ENCODE results near the gene SMO.

Gene SMO

DNA sequence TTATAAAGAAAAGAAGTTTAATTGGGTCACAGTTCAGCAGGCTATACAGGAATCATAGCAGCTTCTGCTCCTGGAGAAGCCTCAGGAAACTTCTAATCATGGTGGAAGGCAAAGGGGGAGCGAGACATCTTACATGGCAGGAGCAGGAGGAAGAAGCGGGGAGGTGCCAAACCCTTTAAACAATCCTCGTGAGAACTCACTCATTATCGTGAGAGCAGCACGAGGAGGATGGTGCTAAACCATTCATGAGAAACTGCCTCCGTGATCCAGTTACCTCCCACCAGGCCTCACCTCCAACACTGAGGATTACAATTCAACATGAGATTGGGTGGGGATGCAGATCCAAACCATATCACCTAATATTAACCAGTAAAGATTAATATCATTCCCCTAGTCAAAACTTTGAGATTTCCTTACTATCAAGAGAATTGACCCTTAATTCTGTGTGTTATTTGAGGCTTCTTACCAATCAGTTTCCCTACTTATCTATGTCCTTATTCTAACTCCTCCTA is 1.6 kb upstream of the SMO start:
- no peak overlapping the region for H3K4me3 ChIP-seq (ENCODE audit: low read length in 2 of 2)

DNA sequence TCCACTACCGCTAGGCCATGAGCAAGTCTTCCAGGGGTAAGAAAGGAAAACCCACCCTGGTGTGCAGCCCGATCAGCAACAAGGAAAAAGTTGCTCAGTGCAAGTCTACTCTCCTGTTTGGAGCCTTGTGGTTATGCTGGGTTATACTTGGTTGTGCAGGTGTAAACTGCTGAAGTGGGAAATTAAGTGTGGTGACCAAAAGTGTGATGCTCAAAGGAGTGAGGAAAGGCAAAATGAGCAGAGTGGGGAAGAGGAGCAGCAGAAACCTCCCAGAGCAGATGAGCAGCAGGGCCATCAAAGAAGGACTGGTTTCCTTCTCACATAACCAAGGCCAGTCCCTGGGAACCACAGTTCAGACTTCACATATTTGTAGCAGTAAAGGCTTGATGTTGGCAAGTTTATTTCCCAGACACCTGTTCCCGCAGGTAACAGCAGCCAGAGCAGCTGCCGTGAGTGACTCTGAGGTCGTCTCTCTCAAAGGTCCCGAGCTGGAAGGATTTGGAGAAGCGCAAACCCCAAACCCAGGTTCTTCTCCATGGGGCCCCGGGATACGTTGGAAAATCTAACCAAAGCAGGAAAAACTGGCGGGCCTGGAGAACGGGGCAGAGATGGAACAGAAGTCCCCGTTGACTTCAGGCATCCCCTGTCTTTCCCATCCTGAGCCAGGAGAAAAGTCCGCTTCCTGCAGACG is 607 bp upstream of the SMO start:
- Histone ChIP-seq H2BK120ac (ENCODE audit: low read depth, low read length) (no peak overlapping the region), H3K27ac (replicated peaks; ENCODE audit: low read length) (peak overlapping the region; percentile 76), H3K4ac (ENCODE audit: low read length) (no peak overlapping the region), H4K8ac (ENCODE audit: low read depth, low read length) (no peak overlapping the region), H2AK5ac (ENCODE audit: low read depth, low read length) (no peak overlapping the region), H3K14ac (ENCODE audit: low read length) (no peak overlapping the region), H2AFZ (ENCODE audit: low read length) (peak overlapping the region; percentile 87), H2BK5ac (ENCODE audit: low read length) (no peak overlapping the region), H3K36me3 (replicated peaks in 1 of 2; ENCODE audit: control insufficient read depth in 2 of 2, insufficient read depth in 2 of 2, low read length in 2 of 2) (peaks cover 8 to 24% of the 10 kb centered on the region in 2 donors), H3K4me2 (ENCODE audit: insufficient read depth, low read length, poor library complexity, severe bottlenecking) (peak overlapping the region; percentile 56), H2BK12ac (ENCODE audit: low read length) (no peak overlapping the region), H4K91ac (ENCODE audit: low read depth, low read length, poor library complexity) (no peak overlapping the region), H3K79me1 (ENCODE audit: low read depth, low read length) (peaks cover 5% of the 10 kb centered on the region), H3K4me1 (ENCODE audit: control insufficient read depth in 2 of 2, insufficient read depth in 1 of 2, low read depth in 1 of 2, low read length in 2 of 2) (peaks cover 14 to 15% of the 10 kb centered on the region in 2 donors), H3K9me3 (replicated peaks in 1 of 2; ENCODE audit: control insufficient read depth in 2 of 2, insufficient read depth in 1 of 2, low read depth in 1 of 2, low read length in 2 of 2) (peaks cover 0 to 1% of the 10 kb centered on the region in 2 donors), H3K4me3 (ENCODE audit: low read length in 2 of 2) (peak overlapping the region; percentile 61 to 65), H3K27me3 (ENCODE audit: control insufficient read depth in 3 of 3, insufficient read depth in 3 of 3, low read depth in 1 of 3, low read length in 3 of 3) (peaks cover 0 to 8% (median 0%) of the 10 kb centered on the region in 3 experiments), H3K9ac (ENCODE audit: low read depth, low read length, poor library complexity) (peak overlapping the region; percentile 17), H3K18ac (ENCODE audit: low read length) (peak overlapping the region; percentile 68), H2BK15ac (ENCODE audit: low read length) (no peak overlapping the region), H3K23ac (ENCODE audit: low read depth, low read length, poor library complexity) (no peak overlapping the region)
- no peak for DNase-seq (ENCODE audit: low spot score)
- WGBS, 2 donors (ENCODE audit: extremely low coverage in 2 of 2, insufficient read length in 2 of 2, insufficient replicate concordance in 1 of 2) = no CpG with 5 or more reads among the region's 14 CpGs

More for the DNA sequence above, 1.6 kb upstream of the SMO start:
- no CpG with 5 or more reads among the region's 6 CpGs for WGBS, 2 donors (ENCODE audit: extremely low coverage in 2 of 2, insufficient read length in 2 of 2, insufficient replicate concordance in 1 of 2)
- H3K79me1 ChIP-seq (ENCODE audit: low read depth, low read length) = peaks cover 4% of the 10 kb centered on the region
- no peak overlapping the region for H3K27ac ChIP-seq (replicated peaks; ENCODE audit: low read length)
- H2BK5ac ChIP-seq (ENCODE audit: low read length) = no peak overlapping the region
- H2BK12ac ChIP-seq (ENCODE audit: low read length) = no peak overlapping the region
- H2AK5ac ChIP-seq (ENCODE audit: low read depth, low read length) = no peak overlapping the region
- no peak overlapping the region for H2BK15ac ChIP-seq (ENCODE audit: low read length)
- H3K9ac ChIP-seq (ENCODE audit: low read depth, low read length, poor library complexity) = no peak overlapping the region
- H2BK120ac ChIP-seq (ENCODE audit: low read depth, low read length) = no peak overlapping the region
- DNase-seq (ENCODE audit: low spot score) = no peak
- no peak overlapping the region for H3K23ac ChIP-seq (ENCODE audit: low read depth, low read length, poor library complexity)
- H3K4me1 ChIP-seq (ENCODE audit: control insufficient read depth in 2 of 2, insufficient read depth in 1 of 2, low read depth in 1 of 2, low read length in 2 of 2) = peaks cover 13 to 14% of the 10 kb centered on the region in 2 donors
- no peak overlapping the region for H3K4ac ChIP-seq (ENCODE audit: low read length)
- H3K36me3 ChIP-seq (replicated peaks in 1 of 2; ENCODE audit: control insufficient read depth in 2 of 2, insufficient read depth in 2 of 2, low read length in 2 of 2) = peaks cover 0 to 13% of the 10 kb centered on the region in 2 donors
- no peaks in the 10 kb centered on the region for H3K9me3 ChIP-seq (replicated peaks in 1 of 2; ENCODE audit: control insufficient read depth in 2 of 2, insufficient read depth in 1 of 2, low read depth in 1 of 2, low read length in 2 of 2)
- H4K91ac ChIP-seq (ENCODE audit: low read depth, low read length, poor library complexity) = no peak overlapping the region
- no peak overlapping the region for H2AFZ ChIP-seq (ENCODE audit: low read length)
- no peak overlapping the region for H3K14ac ChIP-seq (ENCODE audit: low read length)
- H3K18ac ChIP-seq (ENCODE audit: low read length) = no peak overlapping the region
- no peak overlapping the region for H4K8ac ChIP-seq (ENCODE audit: low read depth, low read length)
- peaks cover 0 to 8% (median 0%) of the 10 kb centered on the region in 3 experiments for H3K27me3 ChIP-seq (ENCODE audit: control insufficient read depth in 3 of 3, insufficient read depth in 3 of 3, low read depth in 1 of 3, low read length in 3 of 3)
- H3K4me2 ChIP-seq (ENCODE audit: insufficient read depth, low read length, poor library complexity, severe bottlenecking) = no peak overlapping the region

DNA sequence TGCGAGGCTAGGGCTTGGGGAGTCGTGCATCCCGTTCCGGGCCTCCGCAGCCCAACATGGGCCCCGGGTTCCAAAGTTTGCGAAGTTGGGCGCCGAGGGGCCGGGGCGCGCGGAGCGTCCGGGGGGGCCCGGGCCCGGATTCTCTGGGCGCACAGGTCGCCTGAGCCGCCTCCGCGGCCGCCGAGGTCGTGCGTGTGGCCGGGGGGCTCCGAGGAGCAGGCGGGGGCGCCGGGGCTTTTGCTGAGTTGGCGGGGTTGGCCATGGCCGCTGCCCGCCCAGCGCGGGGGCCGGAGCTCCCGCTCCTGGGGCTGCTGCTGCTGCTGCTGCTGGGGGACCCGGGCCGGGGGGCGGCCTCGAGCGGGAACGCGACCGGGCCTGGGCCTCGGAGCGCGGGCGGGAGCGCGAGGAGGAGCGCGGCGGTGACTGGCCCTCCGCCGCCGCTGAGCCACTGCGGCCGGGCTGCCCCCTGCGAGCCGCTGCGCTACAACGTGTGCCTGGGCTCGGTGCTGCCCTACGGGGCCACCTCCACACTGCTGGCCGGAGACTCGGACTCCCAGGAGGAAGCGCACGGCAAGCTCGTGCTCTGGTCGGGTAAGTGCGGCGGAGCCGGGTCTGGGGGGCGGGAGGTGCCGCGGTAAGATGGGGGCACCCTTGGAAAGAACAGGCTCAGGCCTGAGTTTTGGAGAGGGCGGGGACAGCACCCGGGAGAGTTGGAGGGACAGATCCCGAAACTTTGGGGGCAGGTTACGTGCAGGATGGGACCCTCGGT is 643 bp downstream of the SMO start:
- H4K8ac ChIP-seq (ENCODE audit: low read depth, low read length) = no peak overlapping the region
- H3K36me3 ChIP-seq (replicated peaks in 1 of 2; ENCODE audit: control insufficient read depth in 2 of 2, insufficient read depth in 2 of 2, low read length in 2 of 2) = peaks cover 10 to 32% of the 10 kb centered on the region in 2 donors
- peak overlapping the region; percentile 23 for H2AK5ac ChIP-seq (ENCODE audit: low read depth, low read length)
- peak overlapping the region; percentile 47 for H2BK15ac ChIP-seq (ENCODE audit: low read length)
- peak overlapping the region; percentile 70 for H3K27ac ChIP-seq (replicated peaks; ENCODE audit: low read length)
- peak overlapping the region; percentile 65 to 98 for H3K4me3 ChIP-seq (ENCODE audit: low read length in 2 of 2)
- H3K9ac ChIP-seq (ENCODE audit: low read depth, low read length, poor library complexity) = peak overlapping the region; percentile 99
- peak overlapping the region; percentile 56 for H3K4me2 ChIP-seq (ENCODE audit: insufficient read depth, low read length, poor library complexity, severe bottlenecking)
- peak overlapping the region; percentile 46 for H3K4ac ChIP-seq (ENCODE audit: low read length)
- no peak for DNase-seq (ENCODE audit: low spot score)
- no peak overlapping the region for H2BK120ac ChIP-seq (ENCODE audit: low read depth, low read length)
- H2BK5ac ChIP-seq (ENCODE audit: low read length) = peak overlapping the region; percentile 78
- H4K91ac ChIP-seq (ENCODE audit: low read depth, low read length, poor library complexity) = peak overlapping the region; percentile 41
- peaks cover 0 to 8% (median 0%) of the 10 kb centered on the region in 3 experiments for H3K27me3 ChIP-seq (ENCODE audit: control insufficient read depth in 3 of 3, insufficient read depth in 3 of 3, low read depth in 1 of 3, low read length in 3 of 3)
- peak overlapping the region; percentile 19 for H2BK12ac ChIP-seq (ENCODE audit: low read length)
- peak overlapping the region; percentile 87 for H2AFZ ChIP-seq (ENCODE audit: low read length)
- peaks cover 0 to 5% of the 10 kb centered on the region in 2 donors for H3K9me3 ChIP-seq (replicated peaks in 1 of 2; ENCODE audit: control insufficient read depth in 2 of 2, insufficient read depth in 1 of 2, low read depth in 1 of 2, low read length in 2 of 2)
- peak overlapping the region; percentile 100 for H3K14ac ChIP-seq (ENCODE audit: low read length)
- no CpG with 5 or more reads among the region's 83 CpGs for WGBS, 2 donors (ENCODE audit: extremely low coverage in 2 of 2, insufficient read length in 2 of 2, insufficient replicate concordance in 1 of 2)
- H3K18ac ChIP-seq (ENCODE audit: low read length) = peak overlapping the region; percentile 99
- peak overlapping the region; percentile 82 for H3K23ac ChIP-seq (ENCODE audit: low read depth, low read length, poor library complexity)
- H3K79me1 ChIP-seq (ENCODE audit: low read depth, low read length) = peaks cover 8% of the 10 kb centered on the region
- peaks cover 14 to 15% of the 10 kb centered on the region in 2 donors for H3K4me1 ChIP-seq (ENCODE audit: control insufficient read depth in 2 of 2, insufficient read depth in 1 of 2, low read depth in 1 of 2, low read length in 2 of 2)
